Measurements from ENCODE around the gene ADAMTS9. TPM values are rescaled to one million over a fixed set of nuclear protein-coding genes. Genes with fewer than 3 reads are reported as not detected.

The ADAMTS9 gene
- total and polyA plus RNA-seq, 10 of the 15 experiments (the other 5 are each of a cell fraction or from before 2014, with no cell fraction given) = 0.08 TPM; not detected in 9

DNA sequence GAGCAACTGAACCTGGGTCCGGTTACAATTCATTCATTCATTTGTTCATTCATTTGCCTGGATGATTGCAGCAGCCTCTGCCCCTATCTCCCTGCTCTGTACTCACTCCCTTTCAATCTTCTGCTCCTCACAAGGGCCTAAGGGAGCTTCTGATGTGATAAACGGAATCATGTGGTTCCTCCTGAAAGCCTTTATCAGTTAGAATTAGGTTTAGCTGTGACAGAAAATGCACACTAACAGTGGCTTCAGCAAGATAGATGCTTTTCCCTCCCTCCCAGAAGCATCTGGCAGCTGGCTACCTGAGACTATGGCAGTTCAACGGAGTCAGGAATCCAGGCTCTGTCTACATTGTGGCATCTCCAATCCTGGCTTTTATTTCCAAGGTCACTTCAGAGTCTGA, 196.0 kb downstream of the ADAMTS9 start (continued):
- TF ChIP-seq, protein P1, sequence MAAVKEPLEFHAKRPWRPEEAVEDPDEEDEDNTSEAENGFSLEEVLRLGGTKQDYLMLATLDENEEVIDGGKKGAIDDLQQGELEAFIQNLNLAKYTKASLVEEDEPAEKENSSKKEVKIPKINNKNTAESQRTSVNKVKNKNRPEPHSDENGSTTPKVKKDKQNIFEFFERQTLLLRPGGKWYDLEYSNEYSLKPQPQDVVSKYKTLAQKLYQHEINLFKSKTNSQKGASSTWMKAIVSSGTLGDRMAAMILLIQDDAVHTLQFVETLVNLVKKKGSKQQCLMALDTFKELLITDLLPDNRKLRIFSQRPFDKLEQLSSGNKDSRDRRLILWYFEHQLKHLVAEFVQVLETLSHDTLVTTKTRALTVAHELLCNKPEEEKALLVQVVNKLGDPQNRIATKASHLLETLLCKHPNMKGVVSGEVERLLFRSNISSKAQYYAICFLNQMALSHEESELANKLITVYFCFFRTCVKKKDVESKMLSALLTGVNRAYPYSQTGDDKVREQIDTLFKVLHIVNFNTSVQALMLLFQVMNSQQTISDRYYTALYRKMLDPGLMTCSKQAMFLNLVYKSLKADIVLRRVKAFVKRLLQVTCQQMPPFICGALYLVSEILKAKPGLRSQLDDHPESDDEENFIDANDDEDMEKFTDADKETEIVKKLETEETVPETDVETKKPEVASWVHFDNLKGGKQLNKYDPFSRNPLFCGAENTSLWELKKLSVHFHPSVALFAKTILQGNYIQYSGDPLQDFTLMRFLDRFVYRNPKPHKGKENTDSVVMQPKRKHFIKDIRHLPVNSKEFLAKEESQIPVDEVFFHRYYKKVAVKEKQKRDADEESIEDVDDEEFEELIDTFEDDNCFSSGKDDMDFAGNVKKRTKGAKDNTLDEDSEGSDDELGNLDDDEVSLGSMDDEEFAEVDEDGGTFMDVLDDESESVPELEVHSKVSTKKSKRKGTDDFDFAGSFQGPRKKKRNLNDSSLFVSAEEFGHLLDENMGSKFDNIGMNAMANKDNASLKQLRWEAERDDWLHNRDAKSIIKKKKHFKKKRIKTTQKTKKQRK (IDR thresholded peaks at IDR 0.05; ENCODE audit: low read depth, low read length) = no peak
- TF ChIP-seq EZH2 (IDR thresholded peaks at IDR 0.05; ENCODE audit: borderline replicate concordance, control insufficient read depth, low read depth, low read length) = no peak
- TF ChIP-seq DPF2 (IDR thresholded peaks at IDR 0.05) = no peak
- no peak for TF ChIP-seq ZNF217 (IDR thresholded peaks at IDR 0.05)
- no peak for TF ChIP-seq MTA3 (IDR thresholded peaks at IDR 0.05; ENCODE audit: borderline replicate concordance, low read length)

DNA sequence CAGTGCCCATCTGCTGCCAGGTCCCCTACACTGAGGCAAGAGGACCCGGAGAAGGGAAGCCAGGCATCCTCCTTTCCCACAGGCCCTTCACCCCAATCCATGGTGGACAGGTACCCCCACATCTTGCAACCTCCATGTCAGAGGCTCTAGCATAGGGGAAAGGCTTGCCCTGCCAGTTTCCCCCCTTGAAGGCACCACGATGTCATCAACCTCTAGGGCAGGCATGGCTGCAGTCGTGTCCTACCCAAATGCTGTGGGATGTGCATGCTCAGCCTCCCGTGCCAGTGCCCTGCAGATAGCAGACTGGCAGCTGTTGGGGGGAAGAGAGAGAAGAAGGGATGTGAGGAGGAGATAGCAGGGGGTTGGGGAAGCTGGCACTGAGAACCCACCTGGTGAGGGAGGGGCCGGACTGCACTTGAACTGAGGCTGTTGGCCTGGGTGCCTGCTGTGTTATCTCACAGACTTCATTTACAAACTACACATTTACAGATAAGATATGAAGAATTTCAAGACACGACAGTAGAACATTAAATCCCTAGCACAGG, 197.5 kb downstream of the ADAMTS9 start:
- BruUV-seq (replicated peaks) = no TSS peak
- RAD21 ChIA-PET (ENCODE audit: unreplicated experiment) = no interaction called here
- 12% methylated on average over 6 of the region's 6 CpGs for WGBS (ENCODE audit: insufficient coverage, insufficient replicate concordance, low lambda C conversion rate, missing lambda C conversion rate)
- no peak for TF ChIP-seq NFIC (IDR thresholded peaks at IDR 0.05; ENCODE audit: low read depth, low read length)
- TF ChIP-seq SMAD1 (IDR thresholded peaks at IDR 0.05; ENCODE audit: low read depth, partially characterized antibody) = no peak
- no peak for TF ChIP-seq TCF12 (IDR thresholded peaks at IDR 0.05; ENCODE audit: low read depth, low read length)
- TF ChIP-seq TARDBP (IDR thresholded peaks at IDR 0.05; ENCODE audit: borderline replicate concordance) = no peak
- TF ChIP-seq, protein P2, sequence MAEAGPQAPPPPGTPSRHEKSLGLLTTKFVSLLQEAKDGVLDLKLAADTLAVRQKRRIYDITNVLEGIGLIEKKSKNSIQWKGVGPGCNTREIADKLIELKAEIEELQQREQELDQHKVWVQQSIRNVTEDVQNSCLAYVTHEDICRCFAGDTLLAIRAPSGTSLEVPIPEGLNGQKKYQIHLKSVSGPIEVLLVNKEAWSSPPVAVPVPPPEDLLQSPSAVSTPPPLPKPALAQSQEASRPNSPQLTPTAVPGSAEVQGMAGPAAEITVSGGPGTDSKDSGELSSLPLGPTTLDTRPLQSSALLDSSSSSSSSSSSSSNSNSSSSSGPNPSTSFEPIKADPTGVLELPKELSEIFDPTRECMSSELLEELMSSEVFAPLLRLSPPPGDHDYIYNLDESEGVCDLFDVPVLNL (IDR thresholded peaks at IDR 0.05; ENCODE audit: low read depth, low read length) = no peak
- no peak for TF ChIP-seq CBX3 (IDR thresholded peaks at IDR 0.05; ENCODE audit: borderline replicate concordance, low read depth)
- no peak for TF ChIP-seq CHD4 (IDR thresholded peaks at IDR 0.05)
- TF ChIP-seq, protein P3, sequence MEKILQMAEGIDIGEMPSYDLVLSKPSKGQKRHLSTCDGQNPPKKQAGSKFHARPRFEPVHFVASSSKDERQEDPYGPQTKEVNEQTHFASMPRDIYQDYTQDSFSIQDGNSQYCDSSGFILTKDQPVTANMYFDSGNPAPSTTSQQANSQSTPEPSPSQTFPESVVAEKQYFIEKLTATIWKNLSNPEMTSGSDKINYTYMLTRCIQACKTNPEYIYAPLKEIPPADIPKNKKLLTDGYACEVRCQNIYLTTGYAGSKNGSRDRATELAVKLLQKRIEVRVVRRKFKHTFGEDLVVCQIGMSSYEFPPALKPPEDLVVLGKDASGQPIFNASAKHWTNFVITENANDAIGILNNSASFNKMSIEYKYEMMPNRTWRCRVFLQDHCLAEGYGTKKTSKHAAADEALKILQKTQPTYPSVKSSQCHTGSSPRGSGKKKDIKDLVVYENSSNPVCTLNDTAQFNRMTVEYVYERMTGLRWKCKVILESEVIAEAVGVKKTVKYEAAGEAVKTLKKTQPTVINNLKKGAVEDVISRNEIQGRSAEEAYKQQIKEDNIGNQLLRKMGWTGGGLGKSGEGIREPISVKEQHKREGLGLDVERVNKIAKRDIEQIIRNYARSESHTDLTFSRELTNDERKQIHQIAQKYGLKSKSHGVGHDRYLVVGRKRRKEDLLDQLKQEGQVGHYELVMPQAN (conservative IDR thresholded peaks at IDR 0.05) = no peak
- TF ChIP-seq, protein P4, sequence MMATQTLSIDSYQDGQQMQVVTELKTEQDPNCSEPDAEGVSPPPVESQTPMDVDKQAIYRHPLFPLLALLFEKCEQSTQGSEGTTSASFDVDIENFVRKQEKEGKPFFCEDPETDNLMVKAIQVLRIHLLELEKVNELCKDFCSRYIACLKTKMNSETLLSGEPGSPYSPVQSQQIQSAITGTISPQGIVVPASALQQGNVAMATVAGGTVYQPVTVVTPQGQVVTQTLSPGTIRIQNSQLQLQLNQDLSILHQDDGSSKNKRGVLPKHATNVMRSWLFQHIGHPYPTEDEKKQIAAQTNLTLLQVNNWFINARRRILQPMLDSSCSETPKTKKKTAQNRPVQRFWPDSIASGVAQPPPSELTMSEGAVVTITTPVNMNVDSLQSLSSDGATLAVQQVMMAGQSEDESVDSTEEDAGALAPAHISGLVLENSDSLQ (IDR thresholded peaks at IDR 0.05) = no peak
- TF ChIP-seq EGR1 (IDR thresholded peaks at IDR 0.05; ENCODE audit: borderline replicate concordance in 1 of 2, low read depth in 2 of 2, low read length in 2 of 2) = no peak

More for the DNA sequence above, 197.5 kb downstream of the ADAMTS9 start:
- CTCF ChIA-PET = interaction anchor here (1.2 kb wide), 1 partner anchor 465 kb away, joined by 3 read pairs; no protein-coding TSS in a partner anchor
- no peak overlapping the region for H3K9ac ChIP-seq (ENCODE audit: control insufficient read depth, insufficient read depth, low read length)
- H3K27ac ChIP-seq (ENCODE audit: control insufficient read depth, insufficient read depth) = no peak overlapping the region
- H3K79me2 ChIP-seq (ENCODE audit: control insufficient read depth, insufficient read depth, low read length) = no peaks in the 10 kb centered on the region
- in situ Hi-C loops (cut with MboI) = no loop called here
- H3K4me2 ChIP-seq (ENCODE audit: control insufficient read depth, insufficient read depth) = no peak overlapping the region
- no peaks in the 10 kb centered on the region for H3K36me3 ChIP-seq (ENCODE audit: control insufficient read depth in 2 of 2, insufficient read depth in 2 of 2, low read length in 1 of 2)
- no peak for DNase-seq (ENCODE audit: low read depth, low spot score)
- H3K4me1 ChIP-seq (ENCODE audit: control insufficient read depth, insufficient read depth, low read length) = no peaks in the 10 kb centered on the region
- no peak for ATAC-seq
- no peaks in the 10 kb centered on the region for H4K20me1 ChIP-seq (ENCODE audit: control insufficient read depth, insufficient read depth)
- SMC1A ChIA-PET (ENCODE audit: uncharacterized antibody, unreplicated experiment) = no interaction called here
- H2AFZ ChIP-seq (ENCODE audit: control insufficient read depth, low read depth, low read length) = no peak overlapping the region
- POLR2A ChIA-PET = no interaction called here
- no peaks in the 10 kb centered on the region for H3K9me3 ChIP-seq (replicated peaks; ENCODE audit: control insufficient read depth, insufficient read depth, low read length)
- H3K27me3 ChIP-seq (replicated peaks in 1 of 2; ENCODE audit: control insufficient read depth in 2 of 2, insufficient read depth in 2 of 2, low read length in 1 of 2) = peaks cover 5 to 13% of the 10 kb centered on the region in 2 experiments
- intact Hi-C loops (cut with micrococcal nuclease; ENCODE audit: unreplicated experiment) = no loop called here
- H3K4me3 ChIP-seq = no peak overlapping the region
- no peak for FAIRE-seq
